ENCODE data around the gene ANTXRL.
"Not testable (repeated sequence)": the region's sequence is repeated elsewhere in the genome, so short reads cannot be mapped to it uniquely, and the experiment has no call there.

ANTXRL gene

DNA sequence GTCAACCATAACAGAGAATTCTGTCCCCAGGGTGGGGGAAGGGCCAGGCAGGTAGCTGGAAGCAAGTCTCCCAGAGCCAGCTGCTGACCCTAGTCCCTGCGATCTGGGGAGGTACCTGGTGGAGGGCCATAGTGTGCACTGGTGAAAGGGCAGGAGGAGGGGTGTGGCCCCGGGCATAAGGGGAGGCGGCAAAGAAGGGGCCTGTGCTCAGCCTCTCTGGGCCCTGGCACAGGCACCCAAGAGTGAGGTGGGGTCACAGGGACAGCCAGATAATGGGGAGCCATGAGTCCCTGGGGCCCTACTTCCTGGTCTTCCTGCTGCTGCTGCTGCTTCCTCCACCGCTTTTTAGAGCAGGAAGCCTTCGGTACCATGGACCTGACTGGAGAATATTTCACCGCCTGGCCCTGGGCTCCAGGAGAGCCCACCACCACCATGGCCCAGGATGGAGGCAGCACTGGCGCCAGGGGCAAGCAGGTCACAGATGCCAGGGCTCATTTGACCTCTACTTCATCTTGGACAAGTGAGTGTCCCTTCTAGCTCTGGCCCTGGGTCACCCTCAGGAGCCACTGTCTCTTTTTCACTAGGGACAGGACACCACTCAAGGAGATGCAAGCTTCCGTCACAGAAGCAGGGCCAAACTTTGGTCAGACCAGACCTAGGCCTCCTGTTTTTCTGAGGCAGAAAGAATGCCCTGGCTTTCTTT, at the start of gene ANTXRL:
Gene ANTXRL (plus strand): TSS at position 7 of the 703 bp plus-strand sequence. CDS start 266 bp downstream, at position 273.
- DNase-seq, result no peak

DNA sequence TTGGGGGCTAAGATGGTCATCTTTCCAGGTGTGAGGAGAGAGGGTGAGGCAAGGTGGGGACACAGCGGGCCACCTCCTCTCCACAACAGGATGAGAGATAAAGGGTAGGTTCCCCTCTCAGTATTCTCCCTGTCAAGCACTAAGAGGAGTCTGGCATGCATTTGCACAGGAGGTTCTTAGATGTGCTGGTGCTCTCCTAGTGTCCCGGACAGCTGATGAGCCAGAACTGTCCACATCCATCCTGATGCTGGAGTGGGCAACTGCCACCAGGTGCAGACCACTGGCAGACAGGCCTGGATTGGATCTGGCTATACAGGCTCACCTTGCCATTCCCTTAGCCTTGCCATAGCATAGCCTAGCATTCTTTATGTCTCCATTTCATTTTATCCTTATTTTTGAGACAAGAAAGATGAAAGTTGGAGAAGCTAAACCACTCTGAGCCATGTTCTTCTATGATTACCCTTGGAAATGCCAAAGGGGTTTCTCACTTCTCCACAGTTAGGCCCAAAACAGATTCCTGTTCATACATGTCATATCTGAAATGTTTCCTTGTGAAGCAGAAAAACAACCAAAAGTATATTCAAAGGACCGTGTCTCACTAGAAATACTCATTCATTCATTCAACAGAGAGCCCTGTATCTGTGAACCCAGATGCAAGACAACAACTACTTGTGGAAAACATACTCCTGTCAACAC, 48.8 kb upstream of the ANTXRL start:
- no peak for DNase-seq

- no peak for DNase-seq
These were observed 47.5 kb upstream of the ANTXRL start for GRCh38 chr10:46239247-46239646.

- no peak for DNase-seq
These were observed 46.7 kb upstream of the ANTXRL start for GRCh38 chr10:46239993-46240683.

GRCh38 chr10:46240684-46241565, 45.9 kb upstream of the ANTXRL start:
- DNase-seq, result no peak

DNA sequence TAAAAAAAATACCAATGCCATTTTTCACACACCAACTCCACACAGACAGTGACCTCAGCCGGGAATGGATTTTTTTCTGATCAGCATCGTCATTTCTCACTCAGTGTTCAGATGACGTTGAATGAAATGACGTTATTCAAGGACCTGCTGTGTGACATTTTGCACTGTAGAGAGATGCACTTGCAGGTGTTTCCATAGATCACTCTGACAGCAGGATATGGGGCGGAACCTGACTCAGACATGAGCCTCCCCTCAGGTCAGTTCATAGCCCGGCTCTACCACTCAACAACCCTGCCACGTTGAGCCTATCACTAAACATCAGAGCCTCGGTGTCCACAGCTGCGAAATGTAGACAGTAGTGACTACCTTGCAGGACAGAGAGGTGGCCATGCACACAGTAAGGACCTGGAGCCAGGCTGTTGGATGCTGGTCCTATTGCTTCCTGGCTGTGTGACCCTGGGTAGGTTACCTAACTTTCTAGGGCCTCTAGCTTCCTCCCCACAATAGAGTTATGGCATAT, 41.4 kb upstream of the ANTXRL start:
- no peak for DNase-seq

GRCh38 chr10:46246400-46247180, 40.2 kb upstream of the ANTXRL start:
- DNase-seq, result not testable (repeated sequence)

GRCh38 chr10:46247181-46247475, 39.7 kb upstream of the ANTXRL start:
- no peak for DNase-seq

DNA sequence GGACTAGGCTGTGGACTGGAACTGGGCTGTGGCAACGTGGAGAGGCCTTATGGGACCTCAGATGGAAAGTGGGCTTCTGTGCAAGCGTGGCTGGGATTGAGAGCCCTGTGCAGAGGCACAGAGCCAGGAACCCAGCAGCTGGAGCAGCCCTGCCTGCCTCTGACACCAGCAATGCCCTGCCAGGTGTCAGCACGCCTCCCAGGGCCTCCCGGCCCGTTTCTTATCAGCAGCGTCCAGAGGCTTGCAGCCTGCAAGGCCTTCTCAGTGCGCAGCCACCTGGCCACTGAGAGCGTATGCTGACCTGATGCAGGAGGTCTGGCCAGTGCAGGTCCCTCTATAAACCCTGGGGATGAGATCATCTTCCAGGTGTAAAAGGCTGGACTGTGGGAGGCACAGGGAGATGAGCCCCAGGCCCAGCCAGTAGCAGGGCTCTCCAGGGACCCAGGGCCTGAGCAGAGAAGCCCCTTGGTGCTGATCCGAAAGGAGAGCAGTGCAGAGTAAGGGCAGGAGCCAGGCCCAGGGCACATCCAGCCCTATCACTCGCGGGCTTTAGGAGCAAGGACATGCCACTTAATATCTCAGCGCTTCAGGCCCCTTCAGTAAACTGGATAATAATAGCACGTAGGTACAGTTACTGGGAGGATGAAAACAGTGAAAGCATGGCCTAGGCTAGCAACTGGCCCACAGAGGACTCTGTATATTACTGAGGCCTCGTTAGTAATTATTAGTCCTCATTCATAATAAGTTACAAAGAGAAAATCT, 38.8 kb upstream of the ANTXRL start:
- DNase-seq, result no peak

DNA sequence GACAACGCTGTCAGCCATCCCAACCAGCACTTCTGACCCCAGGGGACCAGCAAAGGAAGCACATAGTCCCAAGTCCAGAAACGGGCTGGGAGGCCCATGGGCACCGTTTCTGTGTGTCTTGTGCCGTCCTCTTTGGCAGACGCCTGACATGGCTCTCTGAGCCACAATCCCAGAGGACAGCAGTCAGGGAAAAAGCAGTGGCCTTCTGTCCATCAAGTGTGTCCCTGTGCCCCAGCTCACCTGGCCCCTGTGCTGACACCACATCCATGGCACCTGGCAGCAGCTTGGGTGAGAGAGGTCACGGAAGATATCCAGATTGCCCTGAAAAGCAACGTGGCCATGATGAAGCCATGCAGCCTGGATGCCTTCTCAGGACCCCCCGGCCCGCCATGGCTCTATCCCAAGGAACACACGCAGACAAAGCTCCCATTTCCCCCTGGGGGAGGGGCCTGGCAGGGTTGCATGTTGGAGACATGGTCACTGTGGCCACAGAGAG, 38.1 kb upstream of the ANTXRL start:
- no peak for DNase-seq

- DNase-seq, result not testable (repeated sequence)
These were observed 37.0 kb upstream of the ANTXRL start for GRCh38 chr10:46249617-46250344.

GRCh38 chr10:46250481-46250880, 36.3 kb upstream of the ANTXRL start:
- DNase-seq, result no peak

DNA sequence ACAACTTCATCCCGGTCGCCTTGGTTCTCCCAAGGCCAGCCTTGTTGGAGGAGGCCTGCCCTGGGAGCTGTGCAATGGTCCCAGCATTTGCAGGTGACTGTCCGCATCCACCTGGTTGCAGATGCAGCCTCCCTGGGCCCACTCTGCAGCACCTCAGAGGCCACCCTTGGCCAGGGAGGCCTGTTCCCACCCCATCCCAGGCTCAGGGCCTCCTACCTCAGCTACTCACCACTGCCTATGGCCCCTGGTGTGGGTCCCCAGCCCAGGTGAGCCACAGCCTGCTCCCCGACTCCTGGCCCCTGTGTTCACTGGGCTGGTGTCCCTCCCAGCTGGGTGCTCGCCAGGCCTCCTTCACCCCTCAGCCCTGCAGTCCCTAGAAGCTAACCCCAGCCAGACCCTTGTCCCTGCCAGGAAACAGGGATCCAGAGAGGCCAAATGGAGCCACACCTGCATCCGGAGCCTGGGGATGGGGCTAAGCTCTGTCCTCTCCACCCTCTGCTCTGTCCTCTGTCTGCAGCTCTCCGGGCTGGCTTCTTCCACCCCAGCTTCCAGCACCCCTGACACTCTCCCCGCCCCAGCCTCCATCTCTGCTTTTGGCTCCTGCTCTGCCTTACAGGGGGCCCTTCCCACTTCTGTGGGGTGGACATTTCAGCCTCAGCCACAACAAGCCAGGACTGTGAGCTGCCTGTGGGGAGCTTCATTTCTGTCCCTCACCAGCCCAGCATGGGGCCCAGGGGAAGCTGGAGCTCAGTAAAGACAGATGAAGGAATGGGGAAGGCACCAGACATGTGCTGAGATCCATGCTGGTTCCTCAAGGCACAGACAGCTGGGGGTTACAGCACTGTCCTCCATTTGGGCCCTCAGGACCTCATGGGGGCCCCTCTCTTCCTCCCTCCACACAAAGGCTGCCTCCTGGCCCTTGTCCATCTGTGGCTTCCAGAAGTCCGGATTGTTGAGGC, 35.6 kb upstream of the ANTXRL start:
- no peak for DNase-seq

GRCh38 chr10:46251857-46252847, 34.6 kb upstream of the ANTXRL start:
- DNase-seq, result no peak

GRCh38 chr10:46253076-46254006, 33.5 kb upstream of the ANTXRL start:
- DNase-seq, result no peak

GRCh38 chr10:46254007-46254383, 32.8 kb upstream of the ANTXRL start:
- DNase-seq, result no peak

DNA sequence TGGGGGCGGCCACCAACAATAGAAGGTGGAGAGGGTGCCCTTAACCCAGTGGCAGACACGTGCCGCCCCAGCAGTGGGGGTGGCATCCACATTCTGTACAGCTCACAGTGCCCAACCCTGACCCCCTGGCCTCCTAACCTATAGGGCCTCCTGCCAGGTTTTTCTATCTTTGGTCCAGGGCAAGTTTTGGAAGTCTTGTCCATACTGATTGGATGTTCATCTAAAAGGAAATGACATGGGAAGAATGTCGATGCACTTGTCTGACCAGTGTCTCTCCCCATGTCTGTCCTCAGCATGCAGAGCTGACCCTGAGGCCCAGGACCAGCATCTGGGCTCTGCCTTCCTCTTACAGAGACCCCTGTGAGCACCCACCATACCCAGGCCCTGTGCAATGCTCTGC, 32.3 kb upstream of the ANTXRL start:
- no peak for DNase-seq

Data from stimulated activated CD4-positive, alpha-beta T cell treated with anti-CD3 and anti-CD28 coated beads, Interleukin-1b, Interleukin-23, amount 100 ng/mL, for 48 hours (primary cell).